IPS-18c (cell line): ENCODE data around the gene RPL15.

Source experiments
- H3K4me3 ChIP-seq: 2 replicates; pipeline ENCODE4 v1.7.0; 2013; ENCODE audit warnings: low read depth, mild to moderate bottlenecking, low read length, moderate library complexity; ENCODE audit not compliant: insufficient read depth
- H3K9me3 ChIP-seq: one replicate; pipeline ENCODE4 v1.6.1; 2013; ENCODE audit warnings: mild to moderate bottlenecking, low read length, moderate library complexity; ENCODE audit not compliant: control insufficient read depth, insufficient read depth

RPL15 gene

GRCh38 chr3:23944861-23945662, 28.1 kb downstream of the RPL15 start, which contains the start of gene NR1D2:
Gene NR1D2 (plus strand): TSS chr3:23945286. CDS start chr3:23945579, 293 bp downstream.
- peak within 1 kb of the TSS; percentile 85 for H3K4me3 ChIP-seq
- no peaks in the 10 kb centered on the region for H3K9me3 ChIP-seq

- Histone ChIP-seq H3K9me3 (no peaks in the 10 kb centered on the region), H3K4me3 (peak overlapping the region; percentile 57; the same call in 1 of the 2 replicates)
Measured at GRCh38 chr3:23945663-23945912, 28.7 kb downstream of the RPL15 start.

GRCh38 chr3:23945913-23946687, 29.2 kb downstream of the RPL15 start:
- H3K4me3 ChIP-seq: peak overlapping the region; percentile 85
- no peaks in the 10 kb centered on the region for H3K9me3 ChIP-seq

GRCh38 chr3:23948761-23949160, 31.8 kb downstream of the RPL15 start:
- H3K4me3 ChIP-seq: no peak overlapping the region

DNA sequence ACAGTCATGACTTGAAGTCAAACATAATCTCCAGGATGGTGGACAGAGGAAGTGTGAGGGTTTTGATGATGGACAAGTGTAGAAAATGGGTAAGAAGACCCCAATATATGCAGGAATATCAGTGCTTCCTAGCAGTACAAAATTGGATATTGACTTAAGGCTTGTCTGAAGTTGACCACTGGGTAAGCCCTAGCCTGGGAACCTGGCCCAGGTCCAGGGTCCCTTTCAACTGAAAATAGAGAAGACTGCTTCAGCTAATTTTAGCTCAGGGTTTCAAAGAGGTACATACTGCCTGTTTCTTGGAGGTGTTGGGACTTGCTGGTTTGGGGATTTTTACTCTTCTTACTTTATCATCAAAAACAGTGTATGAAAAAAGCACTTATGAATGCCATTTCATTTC, 32.9 kb downstream of the RPL15 start:
- no peaks in the 10 kb centered on the region for H3K9me3 ChIP-seq
- H3K4me3 ChIP-seq: no peak overlapping the region

More at GRCh38 chr3:23948761-23949160, 31.8 kb downstream of the RPL15 start:
- H3K9me3 ChIP-seq: no peaks in the 10 kb centered on the region

- no peak overlapping the region for H3K4me3 ChIP-seq
- H3K9me3 ChIP-seq: no peaks in the 10 kb centered on the region
Measured at GRCh38 chr3:23950293-23950692, 33.4 kb downstream of the RPL15 start.

GRCh38 chr3:23952646-23953045, 35.7 kb downstream of the RPL15 start:
- Histone ChIP-seq H3K9me3 (no peaks in the 10 kb centered on the region), H3K4me3 (no peak overlapping the region)

GRCh38 chr3:23953523-23953922, 36.6 kb downstream of the RPL15 start:
- H3K9me3 ChIP-seq: no peaks in the 10 kb centered on the region
- no peak overlapping the region for H3K4me3 ChIP-seq

DNA sequence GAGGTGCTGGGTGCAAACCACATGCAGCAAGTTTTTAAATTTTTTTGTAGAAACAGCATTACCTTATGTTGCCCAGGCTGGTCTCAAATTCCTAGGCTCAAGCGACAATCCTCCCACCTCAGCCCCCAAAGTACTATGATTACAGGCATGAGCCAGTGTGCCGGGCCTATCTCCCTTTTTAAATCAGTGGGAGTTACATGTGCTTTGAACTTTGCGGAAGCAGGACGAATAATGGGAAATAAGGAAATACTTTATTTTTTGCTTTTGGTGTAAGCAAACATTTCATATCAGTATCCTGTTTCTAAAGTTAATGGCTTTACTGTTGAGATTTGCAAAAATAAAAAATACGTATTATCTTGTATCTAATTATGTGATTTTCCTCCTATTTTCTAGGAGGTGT, 37.2 kb downstream of the RPL15 start:
- no peak overlapping the region for H3K4me3 ChIP-seq
- H3K9me3 ChIP-seq: no peaks in the 10 kb centered on the region

- H3K4me3 ChIP-seq: no peak overlapping the region
- no peaks in the 10 kb centered on the region for H3K9me3 ChIP-seq
Measured at GRCh38 chr3:23956701-23957100, 39.8 kb downstream of the RPL15 start.

DNA sequence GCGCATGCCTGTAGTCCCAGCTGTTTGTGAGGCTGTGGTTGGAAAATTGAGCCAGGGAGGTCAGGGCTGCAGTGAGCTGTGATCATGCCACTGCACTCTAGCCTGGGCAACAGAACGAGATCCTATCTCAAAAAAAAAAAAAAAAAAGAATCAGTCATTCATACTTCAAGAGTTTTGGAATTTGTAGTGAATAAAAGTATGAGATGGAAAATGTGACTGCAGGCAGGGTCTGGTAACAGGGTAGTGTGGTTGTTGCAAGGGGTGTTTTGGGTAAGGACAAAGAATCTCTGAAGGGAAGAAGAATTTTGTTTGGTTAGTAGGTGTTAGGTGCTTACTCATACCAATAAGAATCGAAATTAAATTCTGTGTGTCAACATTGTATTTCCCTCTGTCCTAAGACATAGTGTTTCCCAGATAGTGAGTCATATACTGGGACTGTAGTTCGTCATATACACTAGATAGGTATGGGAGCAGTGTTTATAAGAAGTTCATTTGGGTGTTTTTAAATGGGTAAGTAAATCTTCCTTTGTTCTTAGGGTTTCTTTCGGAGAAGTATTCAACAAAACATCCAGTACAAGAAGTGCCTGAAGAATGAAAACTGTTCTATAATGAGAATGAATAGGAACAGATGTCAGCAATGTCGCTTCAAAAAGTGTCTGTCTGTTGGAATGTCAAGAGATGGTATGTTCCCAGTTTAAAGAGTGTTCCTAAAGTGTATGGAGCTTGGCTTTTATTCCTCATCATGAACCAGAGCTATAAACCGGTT, 42.4 kb downstream of the RPL15 start:
- Histone ChIP-seq H3K4me3 (no peak overlapping the region), H3K9me3 (no peaks in the 10 kb centered on the region)

DNA sequence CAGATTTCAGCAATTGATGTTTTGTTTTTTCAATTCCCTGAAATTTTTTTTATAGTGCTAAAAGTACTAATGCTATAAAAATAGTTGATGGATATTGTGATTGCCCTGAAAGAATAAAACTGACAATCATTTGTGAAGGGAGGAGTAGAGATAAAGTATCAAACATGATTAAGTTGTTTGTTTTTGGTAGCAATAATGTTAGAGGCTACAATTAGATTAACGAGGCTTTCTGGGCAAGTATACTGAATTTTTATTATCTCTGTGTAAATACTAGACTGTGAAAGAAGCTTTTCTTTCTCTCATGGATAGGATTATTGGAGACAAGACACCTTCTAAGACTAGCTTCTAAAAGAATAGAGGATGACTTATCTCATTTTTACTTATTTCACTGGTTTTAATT, 43.7 kb downstream of the RPL15 start:
- Histone ChIP-seq H3K4me3 (no peak overlapping the region), H3K9me3 (no peaks in the 10 kb centered on the region)

GRCh38 chr3:23961066-23961465, 44.1 kb downstream of the RPL15 start:
- no peaks in the 10 kb centered on the region for H3K9me3 ChIP-seq
- H3K4me3 ChIP-seq: no peak overlapping the region

GRCh38 chr3:23961913-23962312, 45.0 kb downstream of the RPL15 start:
- H3K4me3 ChIP-seq: no peak overlapping the region
- H3K9me3 ChIP-seq: no peaks in the 10 kb centered on the region

DNA sequence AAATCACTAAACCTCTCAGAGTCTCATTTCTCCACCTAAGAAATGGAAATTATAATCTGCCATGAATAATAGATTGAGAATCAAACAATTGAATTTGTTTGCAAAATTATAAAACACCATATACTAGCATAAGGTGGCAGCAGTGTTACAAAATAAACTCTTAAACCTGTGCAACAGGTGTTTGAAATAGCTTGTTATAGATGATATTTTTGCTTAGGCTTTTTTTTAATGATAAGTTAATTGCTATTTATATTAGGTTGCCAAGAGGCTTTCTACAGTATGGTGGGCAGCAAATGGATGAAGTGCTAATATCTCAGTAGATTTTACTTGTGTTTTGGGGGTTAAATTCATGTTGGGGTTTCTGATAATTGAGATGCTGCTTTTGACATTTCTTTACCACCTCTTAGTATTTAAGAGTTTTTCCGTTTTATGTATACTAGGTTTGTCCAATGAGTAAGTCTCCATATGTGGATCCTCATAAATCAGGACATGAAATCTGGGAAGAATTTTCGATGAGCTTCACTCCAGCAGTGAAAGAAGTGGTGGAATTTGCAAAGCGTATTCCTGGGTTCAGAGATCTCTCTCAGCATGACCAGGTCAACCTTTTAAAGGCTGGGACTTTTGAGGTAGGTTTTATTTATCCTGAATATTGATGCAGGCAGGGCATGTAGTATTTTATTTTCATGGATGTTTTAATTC, 47.8 kb downstream of the RPL15 start:
- Histone ChIP-seq H3K4me3 (no peak overlapping the region), H3K9me3 (no peaks in the 10 kb centered on the region)

DNA sequence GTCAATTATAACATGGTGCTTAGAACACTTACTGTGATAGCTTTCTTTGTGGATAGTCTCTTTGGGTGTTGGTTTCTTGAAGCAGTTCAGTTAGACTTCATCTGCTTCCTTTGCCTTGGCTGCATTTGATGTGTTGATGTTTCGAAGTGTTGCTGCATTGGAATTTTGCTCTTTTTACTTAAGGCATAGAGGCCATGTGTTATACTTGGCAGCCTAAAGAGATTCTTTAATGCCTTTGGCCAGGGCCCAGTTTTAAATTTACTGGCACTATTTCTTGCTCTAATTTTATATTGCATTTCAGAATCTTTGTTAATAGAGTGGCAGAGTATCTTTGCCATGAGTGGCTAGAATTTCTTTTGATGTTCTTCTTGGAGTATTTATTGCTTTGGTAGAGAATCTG, 49.4 kb downstream of the RPL15 start:
- H3K4me3 ChIP-seq: no peak overlapping the region
- H3K9me3 ChIP-seq: no peaks in the 10 kb centered on the region

DNA sequence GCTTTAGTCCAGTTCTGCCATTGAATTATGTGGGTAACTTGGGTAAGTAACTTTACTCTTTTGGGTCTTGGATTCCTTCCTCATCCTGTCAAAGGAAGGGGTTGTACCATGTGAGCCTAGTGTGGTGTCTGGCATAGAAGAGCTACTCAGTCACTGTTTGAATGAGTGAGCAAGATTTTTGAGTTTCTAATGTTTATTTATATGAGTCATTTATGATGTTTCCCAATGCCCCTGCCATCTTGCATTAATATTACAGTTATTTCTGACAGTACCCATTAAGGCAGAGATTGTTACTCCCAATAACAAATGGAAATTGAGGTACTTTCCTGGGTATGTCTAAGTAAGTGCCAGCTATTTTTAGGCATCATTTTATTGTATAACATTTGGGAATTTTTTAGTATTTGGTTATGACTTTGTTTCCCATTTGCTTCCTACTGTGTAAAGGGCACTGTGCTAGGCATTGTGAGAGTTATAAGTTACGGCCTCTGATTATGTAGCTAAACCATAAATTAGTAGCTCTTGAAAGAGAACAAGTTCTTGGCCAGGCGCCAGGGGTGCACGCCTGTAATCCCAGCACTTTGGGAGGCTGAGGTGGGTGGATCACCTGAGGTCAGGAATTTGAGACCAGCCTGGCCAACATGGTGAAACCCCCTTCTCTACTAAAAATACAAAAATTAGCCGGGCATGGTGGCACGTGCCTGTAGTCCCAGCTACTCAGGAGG, 51.7 kb downstream of the RPL15 start:
- no peaks in the 10 kb centered on the region for H3K9me3 ChIP-seq
- H3K4me3 ChIP-seq: no peak overlapping the region
